Liver (tissue), 9 donors: ENCODE data around the gene C2orf80. TPM values are rescaled to one million over a fixed set of nuclear protein-coding genes. Genes with fewer than 3 reads are reported as not detected.

Experiments
- DNase-seq: peaks from one replicate; pipeline ENCODE4 v3.0.0-alpha.2; 2017; ENCODE audit warnings: low spot score
- H3K27ac ChIP-seq, 2 donors: one replicate each; pipeline ENCODE4 v1.7.0; 2013; ENCODE audit warnings: inconsistent platforms in 2 of 2, low read length in 2 of 2, control low read depth in 1 of 2, low read depth in 1 of 2, mild to moderate bottlenecking in 1 of 2
- H3K27me3 ChIP-seq, 4 donors: one replicate each; pipeline versions ENCODE4 v1.6.1 to v1.7.0; 2013; ENCODE audit warnings: low read length in 3 of 4, inconsistent platforms in 1 of 4, mild to moderate bottlenecking in 1 of 4, moderate library complexity in 1 of 4; ENCODE audit not compliant: control insufficient read depth in 4 of 4, insufficient read depth in 4 of 4
- H3K36me3 ChIP-seq, 4 donors: one replicate each; pipeline versions ENCODE4 v1.6.1 to v1.7.0; 2013; ENCODE audit warnings: low read length in 3 of 4, mild to moderate bottlenecking in 3 of 4, low read depth in 1 of 4, moderate library complexity in 1 of 4; ENCODE audit not compliant: control insufficient read depth in 4 of 4, insufficient read depth in 3 of 4
- H3K4me1 ChIP-seq, 4 donors: one replicate each; pipeline versions ENCODE4 v1.6.1 to v1.7.0; 2013; ENCODE audit warnings: low read length in 3 of 4, mild to moderate bottlenecking in 3 of 4, moderate library complexity in 1 of 4; ENCODE audit not compliant: control insufficient read depth in 4 of 4, insufficient read depth in 4 of 4
- H3K4me3 ChIP-seq, 3 donors: one replicate each; pipeline versions ENCODE4 v1.6.1 to v1.7.0; 2013; ENCODE audit warnings: low read length in 3 of 3, control low read depth in 1 of 3, low read depth in 1 of 3, mild to moderate bottlenecking in 1 of 3
- H3K9ac ChIP-seq, 2 donors: one replicate each; pipeline ENCODE4 v1.7.0; 2013; ENCODE audit warnings: low read length in 2 of 2, mild to moderate bottlenecking in 2 of 2, moderate library complexity in 2 of 2, control low read depth in 1 of 2, low read depth in 1 of 2
- H3K9me3 ChIP-seq, 4 donors: one replicate each; pipeline versions ENCODE4 v1.6.1 to v1.7.0; 2013; ENCODE audit warnings: low read length in 3 of 4; ENCODE audit not compliant: control insufficient read depth in 4 of 4
- ATF3 ChIP-seq: IDR thresholded peaks from 2 replicates; pipeline ENCODE4 v1.6.1; 2016; ENCODE audit warnings: antibody characterized with exemption
- CTCF ChIP-seq: fragments of 150-350 bp; IDR thresholded peaks from 2 replicates; pipeline ENCODE4 v1.5.1; 2017; ENCODE audit warnings: improper control_type of control experiment, low read depth, low read length; ENCODE audit not compliant: missing input control
- EGR1 ChIP-seq, 2 donors: IDR thresholded peaks; 2 replicates each; pipeline ENCODE4 v1.6.1; 2016 to 2018; ENCODE audit warnings: antibody characterized with exemption in 2 of 2, low read depth in 2 of 2
- FOXA2 ChIP-seq: IDR thresholded peaks from 2 replicates; pipeline ENCODE4 v1.6.1; 2016; ENCODE audit warnings: antibody characterized with exemption
- GABPA ChIP-seq, 2 donors: IDR thresholded peaks in 1 of 2; conservative IDR thresholded peaks in 1 of 2; 2 replicates each; pipeline ENCODE4 v1.6.1; 2016; ENCODE audit warnings: antibody characterized with exemption in 2 of 2, mild to moderate bottlenecking in 1 of 2, moderate library complexity in 1 of 2
- HNF4A ChIP-seq, 2 donors: conservative IDR thresholded peaks; 2 replicates each; pipeline ENCODE4 v1.6.1; 2016; ENCODE audit warnings: antibody characterized with exemption in 2 of 2, mild to moderate bottlenecking in 2 of 2
- HNF4G ChIP-seq: IDR thresholded peaks from 2 replicates; pipeline ENCODE4 v1.6.1; 2016; ENCODE audit warnings: antibody characterized with exemption
- MAX ChIP-seq: IDR thresholded peaks from 2 replicates; pipeline ENCODE4 v1.6.1; 2016; ENCODE audit warnings: antibody characterized with exemption
- REST ChIP-seq: IDR thresholded peaks from 2 replicates; pipeline ENCODE4 v1.6.1; 2016; ENCODE audit warnings: antibody characterized with exemption, mild to moderate bottlenecking
- RXRA ChIP-seq, 2 donors: IDR thresholded peaks; 2 replicates each; pipeline ENCODE4 v1.6.1; 2017 to 2018; ENCODE audit warnings: antibody characterized with exemption in 2 of 2, mild to moderate bottlenecking in 1 of 2
- SP1 ChIP-seq: IDR thresholded peaks from 2 replicates; pipeline ENCODE4 v1.6.1; 2018; ENCODE audit warnings: antibody characterized with exemption, mild to moderate bottlenecking
- TAF1 ChIP-seq: conservative IDR thresholded peaks from 2 replicates; pipeline ENCODE4 v1.6.1; 2016; ENCODE audit warnings: antibody characterized with exemption, mild to moderate bottlenecking
- YY1 ChIP-seq: IDR thresholded peaks from 2 replicates; pipeline ENCODE4 v1.6.1; 2016; ENCODE audit warnings: antibody characterized with exemption, mild to moderate bottlenecking
- ZBTB33 ChIP-seq: IDR thresholded peaks from 2 replicates; pipeline ENCODE4 v1.6.1; 2016; ENCODE audit warnings: antibody characterized with exemption
- WGBS: extraction: QIAGEN DNeasy Blood & Tissue Kit; methylation state at CpG from one replicate; pipeline ENCODE4 v1.1.7; 2013; 5-methylcytosine and 5-hydroxymethylcytosine counted together
- polyA plus RNA-seq, 2 donors: library from polyadenylated mRNA; stranded (reverse) in 1 of 2; unstranded in 1 of 2; fragments of 200-250 nt in 1 of 2; fragments of >200 nt in 1 of 2; fragmentation: Nextera tagmentation in 1 of 2; extraction: Ambion mirVana in 1 of 2; gene quantifications; one replicate each; pipeline versions ENCODE4 v1.2.1 to v1.2.3, GENCODE V29; 2013 to 2015
- total RNA-seq, 2 donors: library from RNA; depleted of rRNA; stranded (reverse); fragments of >200 nt; gene quantifications; one replicate each; pipeline ENCODE4 v1.2.3, GENCODE V29; 2014
- donor health status: healthy.
- donor health status: healthy.
- donor health status: healthy.
- donor health status: healthy.
- donor health status: healthy.

C2orf80 gene
- total and polyA plus RNA-seq, 4 donors: not detected

- no peak for TF ChIP-seq YY1
- TF ChIP-seq GABPA (IDR thresholded peaks at IDR 0.05 in 1 of 2, conservative IDR thresholded peaks at IDR 0.05 in 1 of 2): no peak
- no peak for TF ChIP-seq CTCF
- no peak for TF ChIP-seq MAX
- TF ChIP-seq EGR1 (IDR thresholded peaks at IDR 0.05; ENCODE audit: low read depth in 2 of 2): no peak
- no peak for TF ChIP-seq RXRA (IDR thresholded peaks at IDR 0.05)
- no peak for TF ChIP-seq ZBTB33
- no peak for TF ChIP-seq TAF1
- TF ChIP-seq FOXA2: no peak
- TF ChIP-seq SP1: no peak
- TF ChIP-seq HNF4A (conservative IDR thresholded peaks at IDR 0.05): no peak
- H3K27ac ChIP-seq: no peak overlapping the region
- no peak overlapping the region for H3K9ac ChIP-seq
- H3K27me3 ChIP-seq: no peaks in the 10 kb centered on the region
- WGBS: 69% methylated on average over 5 of the region's 5 CpGs
- H3K4me1 ChIP-seq: no peaks in the 10 kb centered on the region
- no peaks in the 10 kb centered on the region for H3K36me3 ChIP-seq
- no peaks in the 10 kb centered on the region for H3K9me3 ChIP-seq
- no peak overlapping the region for H3K4me3 ChIP-seq
- no peak for DNase-seq
Observed at GRCh38 chr2:208204166-208204565, 14.3 kb upstream of the C2orf80 start.

- no peaks in the 10 kb centered on the region for H3K4me1 ChIP-seq
- no peak overlapping the region for H3K27ac ChIP-seq
- TF ChIP-seq HNF4G: no peak
- TF ChIP-seq CTCF: no peak
- no peak for TF ChIP-seq TAF1
- TF ChIP-seq YY1: no peak
- no peak for TF ChIP-seq EGR1 (IDR thresholded peaks at IDR 0.05; ENCODE audit: low read depth in 2 of 2)
- TF ChIP-seq RXRA (IDR thresholded peaks at IDR 0.05): no peak
- no peak for TF ChIP-seq FOXA2
- no peak for TF ChIP-seq REST
- no peak for TF ChIP-seq ATF3
- TF ChIP-seq SP1: no peak
- TF ChIP-seq HNF4A (conservative IDR thresholded peaks at IDR 0.05): no peak
- 93% methylated on average over 3 of the region's 3 CpGs for WGBS
- H3K9me3 ChIP-seq: no peaks in the 10 kb centered on the region
- no peaks in the 10 kb centered on the region for H3K36me3 ChIP-seq
- DNase-seq: no peak
- H3K27me3 ChIP-seq: no peaks in the 10 kb centered on the region
- no peak overlapping the region for H3K9ac ChIP-seq
- no peak overlapping the region for H3K4me3 ChIP-seq
Observed at GRCh38 chr2:208195531-208195930, 5.7 kb upstream of the C2orf80 start.
